CD4-positive, alpha-beta memory T cell (primary cell): ENCODE results near the gene JAK1. TPM values are rescaled to one million over a fixed set of nuclear protein-coding genes. Genes with fewer than 3 reads are reported as not detected.

ENCODE experiments used
- CTCF ChIA-PET: fragments of 350-600 bp; sonication (Branson Sonifier 250); formaldehyde crosslinking; loops from one replicate; lab custom pipeline; 2021; ENCODE audit warnings: inconsistent platforms; ENCODE audit not compliant: partially characterized antibody; lab: Charles Lee
- POLR2A ChIA-PET: fragments of 350-600 bp; sonication (Branson Sonifier 250); formaldehyde crosslinking; loops from one replicate; lab custom pipeline; 2021; ENCODE audit not compliant: partially characterized antibody; lab: Charles Lee
- DNase-seq, 5 donors: peaks; one replicate each; pipeline versions ENCODE4 v3.0.0 to v3.0.0-alpha.2; 2020 to 2022; ENCODE audit warnings: mixed read lengths in 1 of 5
- H3K27ac ChIP-seq: one replicate; pipeline ENCODE4 v1.7.0; 2013; ENCODE audit warnings: low read depth, low read length
- H3K27me3 ChIP-seq: 2 replicates; pipeline ENCODE4 v1.7.0; 2013; ENCODE audit warnings: mild to moderate bottlenecking, low read length, moderate library complexity; ENCODE audit not compliant: insufficient read depth
- H3K36me3 ChIP-seq: 2 replicates; pipeline ENCODE4 v1.7.0; 2013; ENCODE audit warnings: mild to moderate bottlenecking, low read length, moderate library complexity; ENCODE audit not compliant: insufficient read depth
- H3K4me1 ChIP-seq: 2 replicates; pipeline ENCODE4 v1.7.0; 2013; ENCODE audit warnings: mild to moderate bottlenecking, low read length, moderate library complexity; ENCODE audit not compliant: insufficient read depth
- H3K4me3 ChIP-seq, 2 donors: one replicate each; pipeline ENCODE4 v1.7.0; 2013; ENCODE audit warnings: low read length in 2 of 2, mild to moderate bottlenecking in 1 of 2
- H3K9me3 ChIP-seq, 2 donors: one replicate each; pipeline ENCODE4 v1.7.0; 2013; ENCODE audit warnings: low read length in 2 of 2, control low read depth in 1 of 2; ENCODE audit not compliant: control insufficient read depth in 1 of 2
- H3K27ac Mint-ChIP-seq, 7 donors: one replicate each; pipeline ENCODE4 v1.8.0; 2020 to 2021; ENCODE audit warnings: mixed read lengths in 7 of 7, mild to moderate bottlenecking in 6 of 7, inconsistent platforms in 3 of 7, moderate library complexity in 3 of 7
- H3K27me3 Mint-ChIP-seq, 2 donors: one replicate each; pipeline ENCODE4 v1.8.0; 2020 to 2021; ENCODE audit warnings: mixed read lengths in 2 of 2
- H3K36me3 Mint-ChIP-seq, 2 donors: one replicate each; pipeline ENCODE4 v1.8.0; 2020 to 2021; ENCODE audit warnings: mixed read lengths in 2 of 2, inconsistent platforms in 1 of 2, mild to moderate bottlenecking in 1 of 2
- H3K4me1 Mint-ChIP-seq, 4 donors: one replicate each; pipeline ENCODE4 v1.8.0; 2020 to 2021; ENCODE audit warnings: mixed read lengths in 4 of 4, mild to moderate bottlenecking in 1 of 4
- H3K4me3 Mint-ChIP-seq, 8 donors: one replicate each; pipeline ENCODE4 v1.8.0; 2020 to 2021; ENCODE audit warnings: mixed read lengths in 8 of 8, mild to moderate bottlenecking in 7 of 8, moderate library complexity in 6 of 8, inconsistent platforms in 3 of 8
- H3K9me3 Mint-ChIP-seq, 8 donors: one replicate each; pipeline ENCODE4 v1.8.0; 2020 to 2021; ENCODE audit warnings: mixed read lengths in 8 of 8, mild to moderate bottlenecking in 5 of 8, inconsistent platforms in 3 of 8, moderate library complexity in 1 of 8
- intact Hi-C: fragments of 100-400 bp; cut with micrococcal nuclease; formaldehyde crosslinking; loops from one replicate; pipeline ENCODE4 v1.15.1; 2023
- polyA plus RNA-seq, 2 donors: library from polyadenylated mRNA; unstranded; fragments of 300-500 nt; fragmentation: Illumina TruSeq; gene quantifications; one replicate each; pipeline ENCODE4 v1.2.3, GENCODE V29; 2021
- total RNA-seq, 2 experiments: library from RNA; stranded (reverse); gene quantifications; one replicate each; pipeline ENCODE4 v1.2.3, GENCODE V29; 2021

Gene JAK1
- total and polyA plus RNA-seq, 4 experiments from 2014 or later, result 163 to 372 (median 314) TPM

DNA sequence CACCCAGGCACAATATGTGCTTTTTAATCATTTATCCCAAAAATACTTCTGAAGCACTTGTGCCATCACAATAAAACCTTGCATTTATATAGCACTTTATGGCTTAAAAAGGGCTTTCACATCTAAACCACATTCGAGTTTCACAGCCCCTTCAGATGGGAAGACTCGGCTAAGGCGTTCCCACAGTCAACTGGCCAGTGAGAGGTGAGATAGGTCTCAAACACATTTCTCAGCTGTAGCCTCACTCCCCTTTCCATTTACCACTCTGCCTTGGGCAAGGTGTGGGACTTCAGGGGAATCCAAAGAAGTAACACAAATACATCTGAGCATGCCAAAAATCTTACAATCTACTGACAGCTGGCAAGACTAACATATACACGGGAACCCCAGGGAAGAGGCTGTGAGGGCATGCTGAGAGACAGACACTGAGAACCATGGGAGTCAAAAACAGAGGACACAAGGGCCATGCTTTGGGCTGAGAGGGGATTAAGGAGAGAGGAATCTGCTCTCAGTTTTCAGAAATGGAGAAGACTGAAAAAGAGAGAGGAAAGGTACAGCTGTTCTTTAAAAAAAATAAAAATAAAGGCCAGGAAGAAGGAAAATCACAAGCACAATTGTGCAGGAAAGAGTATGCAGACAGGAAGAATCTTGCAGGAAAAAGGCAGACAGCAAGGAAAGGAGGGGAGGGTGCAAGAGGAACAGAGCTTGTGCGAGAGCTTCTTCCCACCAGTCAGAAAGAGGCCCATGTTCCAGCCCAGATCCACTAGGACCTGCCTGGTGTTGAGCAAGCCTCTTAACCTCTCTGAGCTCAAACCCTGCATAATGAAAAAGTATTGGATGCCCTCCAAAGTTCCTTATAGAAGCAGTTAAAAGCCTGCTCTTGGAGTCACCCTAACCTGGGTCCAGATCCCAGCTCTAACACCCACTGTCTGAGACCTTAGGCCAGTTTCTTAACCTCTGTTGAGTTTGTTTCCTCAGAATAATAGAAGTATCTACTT, 73.5 kb downstream of the JAK1 start:
- H3K27me3 ChIP-seq, result no peaks in the 10 kb centered on the region
- H3K9me3 ChIP-seq, result no peaks in the 10 kb centered on the region
- no peak overlapping the region for H3K27ac ChIP-seq
- peaks cover 0 to 2% (median 0%) of the 10 kb centered on the region in 8 donors for H3K9me3 Mint-ChIP-seq
- no peaks in the 10 kb centered on the region for H3K27me3 Mint-ChIP-seq
- H3K4me1 Mint-ChIP-seq, result peaks cover 82 to 98% (median 90%) of the 10 kb centered on the region in 4 donors
- ChIA-PET POLR2A (interaction anchor here (1.1 to 2.8 kb wide), 2 partner anchors 11 to 73 kb away, joined by 4 to 10 read pairs; partner anchors contain the start of gene JAK1), CTCF (interaction anchor here (1.0 to 2.1 kb wide), 4 partner anchors 12 to 153 kb away, joined by 4 to 5 read pairs (median 4); no protein-coding TSS in a partner anchor)
- peak overlapping the region; percentile 53 to 87 (median 68) for H3K27ac Mint-ChIP-seq
- no peaks in the 10 kb centered on the region for H3K36me3 ChIP-seq
- no peak overlapping the region for H3K4me3 ChIP-seq
- no peaks in the 10 kb centered on the region for H3K36me3 Mint-ChIP-seq
- peaks cover 95% of the 10 kb centered on the region for H3K4me1 ChIP-seq
- intact Hi-C loops, result loop anchor here (2.0 kb wide), 1 partner anchor 14 kb away; no protein-coding TSS in a partner anchor
- no peak for DNase-seq
- H3K4me3 Mint-ChIP-seq, result peak overlapping the region in 7 of 8 donors; percentile 14 to 70 (median 49)

DNA sequence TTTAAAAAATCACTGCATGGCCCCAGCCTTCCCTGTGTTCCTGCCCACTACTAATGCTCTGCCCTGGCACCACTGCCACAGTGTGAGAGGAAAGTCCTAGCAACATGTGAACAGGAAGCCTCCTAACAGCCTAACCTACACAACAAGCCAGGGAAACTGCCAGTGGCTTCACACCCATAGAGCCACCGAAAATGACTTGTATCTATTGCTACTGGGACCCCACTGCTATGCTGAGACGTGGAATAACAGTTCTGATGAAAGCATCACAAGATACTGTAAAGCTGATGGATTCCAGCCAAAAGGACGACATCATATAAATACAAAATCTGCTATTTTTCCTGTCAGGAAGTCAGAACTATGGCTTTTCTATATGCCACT, 74.9 kb downstream of the JAK1 start:
- intact Hi-C loops, result loop anchor here (1.0 kb wide), 2 partner anchors 8 to 14 kb away; no protein-coding TSS in a partner anchor
- peak overlapping the region in 7 of 8 donors; percentile 38 to 78 (median 51) for H3K4me3 Mint-ChIP-seq
- Histone ChIP-seq H3K4me1 (peaks cover 98% of the 10 kb centered on the region), H3K36me3 (no peaks in the 10 kb centered on the region), H3K9me3 (no peaks in the 10 kb centered on the region), H3K4me3 (no peak overlapping the region), H3K27me3 (no peaks in the 10 kb centered on the region), H3K27ac (no peak overlapping the region)
- H3K4me1 Mint-ChIP-seq, result peaks cover 83 to 99% (median 91%) of the 10 kb centered on the region in 4 donors
- H3K27me3 Mint-ChIP-seq, result no peaks in the 10 kb centered on the region
- H3K36me3 Mint-ChIP-seq, result no peaks in the 10 kb centered on the region
- H3K27ac Mint-ChIP-seq, result peak overlapping the region; percentile 59 to 83 (median 74)
- ChIA-PET POLR2A (interaction anchor here (1.0 to 1.2 kb wide), 2 partner anchors 11 to 15 kb away, joined by 3 read pairs; no protein-coding TSS in a partner anchor), CTCF (no interaction called here)
- DNase-seq, result no peak
- H3K9me3 Mint-ChIP-seq, result peaks cover 0 to 2% (median 0%) of the 10 kb centered on the region in 8 donors

DNA sequence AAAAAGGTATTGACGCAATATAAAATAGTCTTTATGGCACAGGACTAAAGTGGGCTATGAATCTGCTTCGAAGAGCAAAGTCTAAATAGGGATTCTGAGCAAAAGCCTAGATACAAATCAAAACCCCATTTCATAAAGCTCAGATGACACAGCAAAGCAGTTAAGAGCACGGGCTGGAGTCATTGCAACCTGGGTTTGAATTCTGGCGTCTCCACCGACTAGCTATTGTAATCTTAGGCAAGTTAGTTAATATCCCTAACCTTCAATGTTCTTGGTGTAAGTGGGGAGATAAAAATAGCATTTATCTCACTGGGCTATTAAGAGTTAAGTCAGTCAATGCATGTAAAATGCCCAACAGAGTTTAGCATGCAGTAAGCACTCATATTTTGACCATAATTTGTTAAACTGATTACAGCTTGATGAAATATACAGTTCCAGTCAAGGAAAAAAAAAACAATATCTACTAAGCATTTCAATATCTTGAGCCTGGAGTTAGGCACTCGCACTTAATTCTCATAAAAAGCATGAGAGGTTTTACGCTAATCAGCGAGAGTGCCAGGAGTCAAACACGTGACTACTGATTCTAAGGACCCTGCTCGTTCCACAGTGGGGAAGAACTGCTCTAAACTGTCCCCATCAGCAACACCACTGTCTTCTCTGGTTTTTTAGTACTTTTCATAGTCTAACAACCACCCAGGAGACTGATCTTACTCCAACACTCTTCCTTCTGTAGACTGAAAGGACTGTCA, 75.5 kb downstream of the JAK1 start:
- intact Hi-C loops, result loop anchor here (1.0 kb wide), 2 partner anchors 8 to 14 kb away; no protein-coding TSS in a partner anchor
- peak overlapping the region in 7 of 8 donors; percentile 38 to 78 (median 51) for H3K4me3 Mint-ChIP-seq
- CTCF ChIA-PET, result no interaction called here
- H3K27me3 Mint-ChIP-seq, result no peaks in the 10 kb centered on the region
- peak overlapping the region; percentile 59 to 83 (median 74) for H3K27ac Mint-ChIP-seq
- Histone ChIP-seq H3K4me3 (no peak overlapping the region), H3K9me3 (no peaks in the 10 kb centered on the region), H3K27ac (no peak overlapping the region), H3K4me1 (peaks cover 98% of the 10 kb centered on the region), H3K36me3 (no peaks in the 10 kb centered on the region), H3K27me3 (no peaks in the 10 kb centered on the region)
- peaks cover 81 to 99% (median 90%) of the 10 kb centered on the region in 4 donors for H3K4me1 Mint-ChIP-seq
- H3K9me3 Mint-ChIP-seq, result peaks cover 0 to 2% (median 0%) of the 10 kb centered on the region in 8 donors
- POLR2A ChIA-PET, result interaction anchor here (1.0 to 2.0 kb wide), 3 partner anchors 12 to 14 kb away, joined by 3 to 4 read pairs (median 3); no protein-coding TSS in a partner anchor
- no peak for DNase-seq
- H3K36me3 Mint-ChIP-seq, result peaks cover 0 to 1% of the 10 kb centered on the region in 2 donors

DNA sequence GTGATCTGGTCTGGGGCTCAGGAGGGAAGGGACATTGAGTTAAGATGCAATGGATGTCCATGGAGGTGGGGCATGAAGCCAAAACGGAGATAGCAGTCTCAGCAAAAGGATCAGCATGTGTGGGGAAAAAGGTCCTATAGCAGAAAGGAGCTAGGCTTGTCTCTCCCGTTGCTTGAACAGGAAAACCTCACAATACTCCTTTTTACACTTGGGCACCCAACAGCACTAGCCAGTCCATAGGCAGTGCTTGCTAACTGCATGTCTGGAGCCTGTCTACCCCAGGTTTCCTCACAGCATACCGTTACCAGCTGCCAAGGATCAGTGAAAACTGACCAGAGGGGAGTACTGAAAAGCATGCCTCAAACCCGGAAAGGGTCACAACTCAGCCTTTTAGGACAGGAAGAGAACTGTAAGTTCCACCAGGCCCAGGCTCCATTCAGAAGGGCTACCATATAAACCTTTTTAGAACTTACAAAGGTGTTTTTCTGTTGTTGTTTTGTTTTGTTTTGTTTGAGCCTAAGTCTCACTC, 78.6 kb downstream of the JAK1 start:
- Histone ChIP-seq H3K4me1 (peaks cover 81% of the 10 kb centered on the region), H3K4me3 (no peak overlapping the region), H3K27ac (no peak overlapping the region), H3K27me3 (no peaks in the 10 kb centered on the region), H3K9me3 (no peaks in the 10 kb centered on the region), H3K36me3 (peaks cover 3% of the 10 kb centered on the region)
- Mint-ChIP-seq H3K9me3 (peaks cover 0 to 1% (median 0%) of the 10 kb centered on the region in 8 donors), H3K36me3 (peaks cover 8 to 21% of the 10 kb centered on the region in 2 donors), H3K4me1 (peaks cover 71 to 99% (median 85%) of the 10 kb centered on the region in 4 donors), H3K27ac (peak overlapping the region in 6 of 7 donors; percentile 11 to 78 (median 64)), H3K4me3 (peak overlapping the region in 3 of 8 donors; percentile 13 to 39 (median 31)), H3K27me3 (no peaks in the 10 kb centered on the region)
- DNase-seq, result no peak
- intact Hi-C loops, result no loop called here
- POLR2A ChIA-PET, result interaction anchor here (2.3 kb wide), 1 partner anchor 10 kb away, joined by 12 read pairs; no protein-coding TSS in a partner anchor
- CTCF ChIA-PET, result interaction anchor here (1.3 kb wide), 1 partner anchor 12 kb away, joined by 3 read pairs; no protein-coding TSS in a partner anchor

- Mint-ChIP-seq H3K36me3 (peaks cover 12 to 28% of the 10 kb centered on the region in 2 donors), H3K27ac (peak overlapping the region in 6 of 7 donors; percentile 9 to 81 (median 62)), H3K4me1 (peaks cover 69 to 99% (median 84%) of the 10 kb centered on the region in 4 donors), H3K4me3 (peak overlapping the region in 3 of 8 donors; percentile 1 to 67 (median 24)), H3K27me3 (no peaks in the 10 kb centered on the region), H3K9me3 (no peaks in the 10 kb centered on the region)
- no peak overlapping the region for H3K4me3 ChIP-seq
- H3K4me1 ChIP-seq, result peaks cover 81% of the 10 kb centered on the region
- H3K36me3 ChIP-seq, result peaks cover 9% of the 10 kb centered on the region
- intact Hi-C loops, result no loop called here
- ChIA-PET CTCF (interaction anchor here (0.9 to 1.3 kb wide), 3 partner anchors 9 to 19 kb away, joined by 3 to 4 read pairs (median 3); no protein-coding TSS in a partner anchor), POLR2A (interaction anchor here (2.3 kb wide), 1 partner anchor 9 kb away, joined by 12 read pairs; no protein-coding TSS in a partner anchor)
- H3K27me3 ChIP-seq, result no peaks in the 10 kb centered on the region
- no peak for DNase-seq
- H3K27ac ChIP-seq, result no peak overlapping the region
- H3K9me3 ChIP-seq, result no peaks in the 10 kb centered on the region
Observed at GRCh38 chr1:64886877-64887276, 79.5 kb downstream of the JAK1 start.

GRCh38 chr1:64885648-64886047, 80.7 kb downstream of the JAK1 start:
- H3K9me3 Mint-ChIP-seq, result no peaks in the 10 kb centered on the region
- peak overlapping the region in 1 of 7 donors; percentile 50 for H3K27ac Mint-ChIP-seq
- H3K4me3 Mint-ChIP-seq, result no peak overlapping the region
- H3K9me3 ChIP-seq, result no peaks in the 10 kb centered on the region
- ChIA-PET POLR2A (no interaction called here), CTCF (no interaction called here)
- H3K36me3 ChIP-seq, result peaks cover 16% of the 10 kb centered on the region
- peaks cover 76% of the 10 kb centered on the region for H3K4me1 ChIP-seq
- intact Hi-C loops, result no loop called here
- peaks cover 12 to 36% of the 10 kb centered on the region in 2 donors for H3K36me3 Mint-ChIP-seq
- no peak overlapping the region for H3K27ac ChIP-seq
- H3K27me3 Mint-ChIP-seq, result no peaks in the 10 kb centered on the region
- peaks cover 63 to 95% (median 80%) of the 10 kb centered on the region in 4 donors for H3K4me1 Mint-ChIP-seq
- no peak overlapping the region for H3K4me3 ChIP-seq
- DNase-seq, result no peak
- no peaks in the 10 kb centered on the region for H3K27me3 ChIP-seq
